Activated CD4-positive, CD25-positive, alpha-beta regulatory T cell (primary cell): Measurements from ENCODE around the gene CORT.
A peak's percentile ranks its signal among the peaks of the same experiment; 100 is the strongest.

Source experiments
- DNase-seq, 4 experiments: peaks; one replicate each; lab custom pipeline; 2025; lab: John Stamatoyannopoulos, UW

CORT gene

DNA sequence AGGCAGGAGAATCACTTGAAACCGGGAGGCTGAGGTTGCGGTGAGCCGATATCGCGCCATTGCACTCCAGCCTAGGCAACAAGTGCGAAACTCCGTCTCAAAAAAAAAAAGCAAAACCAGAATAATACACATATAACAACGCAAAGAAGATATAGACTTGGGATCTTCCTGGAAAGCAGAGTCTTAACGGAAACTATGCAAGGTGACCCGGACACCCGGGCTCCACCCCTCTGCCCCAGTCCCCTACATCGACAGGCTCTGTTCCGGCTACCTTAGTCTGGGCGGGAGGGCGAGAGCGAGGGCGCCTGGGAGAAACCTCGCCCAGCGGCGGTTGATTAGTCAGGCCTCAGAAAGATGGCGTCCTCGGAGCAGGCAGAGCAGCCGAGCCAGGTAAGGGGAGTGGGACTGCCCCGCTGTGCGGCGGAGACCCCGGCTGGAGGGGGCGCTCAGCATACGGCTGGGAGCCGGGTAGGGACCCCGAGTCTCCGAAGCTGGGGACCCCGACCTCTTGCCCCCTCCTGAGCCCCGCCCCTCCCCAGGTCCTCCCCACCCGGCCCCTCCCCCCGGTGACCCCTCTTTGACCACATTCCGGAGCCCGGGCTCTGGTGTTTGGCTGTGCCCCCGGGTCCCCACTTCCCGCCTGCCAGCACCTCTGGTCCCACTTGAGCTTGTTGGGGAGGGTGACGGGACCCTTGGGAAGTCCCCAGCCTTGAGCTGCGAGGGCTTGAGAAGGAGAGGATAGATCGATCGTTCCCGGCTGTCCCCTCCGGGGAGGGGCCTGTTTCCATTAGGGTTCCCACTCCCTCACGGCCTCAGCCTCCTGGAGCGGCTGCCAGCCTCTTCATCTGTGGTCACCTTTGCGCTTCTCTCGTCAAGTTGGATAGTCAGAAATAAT is 25.0 kb downstream of the CORT start, which contains the start of gene PEX14:
Gene PEX14 (plus strand): TSS at position 338 of the 895 bp plus-strand sequence. CDS start 17 bp downstream, at position 355.
- peak; percentile 65 to 82 (median 65) for DNase-seq

DNA sequence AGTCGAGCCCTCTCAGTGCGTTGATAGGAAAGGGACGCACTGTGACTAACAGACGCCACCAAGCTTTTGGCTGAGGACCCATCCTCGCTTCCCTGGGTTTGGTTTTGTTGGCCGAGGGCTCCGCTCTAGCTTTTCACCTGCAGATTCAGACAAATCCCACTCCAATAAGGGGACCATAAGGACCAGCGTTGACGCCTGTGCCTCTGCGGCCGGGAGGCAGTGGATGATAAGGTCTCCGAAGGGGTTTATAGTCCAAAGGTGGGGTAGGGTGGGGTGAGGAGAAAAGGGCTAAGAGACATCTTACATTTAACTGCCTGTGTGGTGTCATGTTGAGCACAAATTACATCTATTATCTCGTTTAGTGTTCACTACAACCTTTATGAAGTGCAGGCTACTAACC is 25.7 kb downstream of the CORT start:
- no peak for DNase-seq

DNA sequence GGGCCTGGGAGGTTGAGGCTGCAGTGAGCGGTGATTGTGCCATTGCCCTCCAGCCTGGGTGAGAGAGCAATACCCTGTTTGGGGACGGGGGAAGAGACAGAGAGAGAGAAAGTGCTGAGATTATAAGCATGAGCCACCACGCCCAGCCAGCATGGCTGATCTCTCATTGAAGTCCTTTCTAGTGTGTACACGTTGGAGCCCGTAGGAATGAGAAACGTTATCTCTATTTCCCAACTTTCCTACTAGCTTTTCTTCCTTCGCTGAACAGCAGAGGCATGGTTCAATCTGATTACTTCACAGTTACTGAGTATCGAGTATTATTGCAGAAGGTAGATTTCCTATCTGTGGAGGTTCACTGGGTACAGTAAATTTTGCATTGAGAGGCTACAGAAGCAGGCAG is 29.5 kb downstream of the CORT start:
- DNase-seq: no peak

DNA sequence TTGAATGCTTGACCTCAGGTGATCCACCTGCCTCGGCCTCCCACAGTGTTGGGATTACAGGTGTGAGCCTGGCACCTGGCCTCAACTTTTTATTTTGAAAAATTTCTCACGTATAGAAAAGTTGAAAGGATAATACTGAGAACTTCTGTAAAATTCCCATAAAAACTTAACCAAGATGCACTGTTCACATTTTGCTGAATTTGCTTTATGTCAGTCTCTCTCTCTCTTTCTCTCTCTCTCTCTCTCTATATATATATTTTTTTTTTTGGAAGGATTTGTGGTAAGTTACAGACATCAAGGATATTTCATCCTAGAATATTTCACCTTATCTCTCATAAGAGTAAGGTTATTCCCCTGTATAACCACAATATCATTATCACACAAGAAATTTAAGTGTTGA is 30.8 kb downstream of the CORT start:
- DNase-seq: no peak

DNA sequence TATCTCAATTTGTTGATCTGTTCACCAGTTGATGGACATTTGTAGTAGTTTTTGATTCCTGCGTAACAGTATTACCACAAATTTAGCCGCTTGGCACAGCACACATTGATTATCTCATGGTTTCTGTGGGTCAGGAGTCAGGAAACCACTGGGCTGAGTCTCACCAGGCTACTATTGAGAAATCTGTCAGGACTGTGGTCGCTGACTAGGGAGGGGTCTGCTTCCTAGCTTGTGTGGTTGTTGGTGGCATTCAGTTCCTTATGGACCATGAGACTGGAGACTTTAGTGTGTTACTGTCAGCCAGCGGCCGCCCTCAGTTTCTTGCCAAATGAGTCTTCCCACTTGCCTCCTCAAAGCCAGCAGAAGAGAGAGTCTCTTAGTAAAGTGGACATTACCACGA is 34.7 kb downstream of the CORT start:
- no peak for DNase-seq

DNA sequence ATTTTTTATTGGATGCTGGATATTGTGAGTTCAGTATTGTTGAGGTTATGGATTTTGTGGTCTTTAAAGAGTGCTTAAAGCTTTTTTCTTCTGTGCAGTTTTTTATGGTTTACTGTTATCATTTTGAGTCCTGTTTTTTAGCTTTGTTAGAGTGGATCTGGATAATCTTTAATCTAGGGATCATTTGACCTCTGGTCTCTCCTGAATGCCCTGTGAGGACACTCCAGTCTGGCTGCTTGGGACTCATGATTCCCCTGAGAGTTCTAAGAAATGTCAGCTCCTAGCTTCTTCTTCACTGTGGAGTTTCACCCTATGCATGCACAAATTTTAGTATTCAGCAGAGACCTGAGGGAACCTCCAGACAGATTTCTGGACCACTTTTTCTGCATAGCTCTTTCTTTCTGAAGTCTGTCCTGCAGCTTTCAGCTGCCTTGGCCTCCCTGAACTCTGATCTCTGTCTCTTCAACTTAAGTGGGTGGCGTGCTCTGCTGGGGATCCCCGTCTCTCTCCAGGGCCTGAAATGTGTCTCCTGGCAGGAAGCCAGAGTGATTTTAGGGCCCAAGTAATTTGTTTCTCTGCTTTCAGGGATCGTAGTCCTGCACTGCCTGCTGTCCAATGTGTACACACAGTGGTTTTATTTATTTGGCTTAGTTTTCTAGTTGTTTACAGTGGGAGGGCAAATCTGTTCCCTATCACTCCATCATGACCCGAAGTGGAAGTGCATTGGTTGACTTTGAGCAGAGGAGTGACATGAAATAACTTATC is 39.6 kb downstream of the CORT start:
- no peak for DNase-seq

DNA sequence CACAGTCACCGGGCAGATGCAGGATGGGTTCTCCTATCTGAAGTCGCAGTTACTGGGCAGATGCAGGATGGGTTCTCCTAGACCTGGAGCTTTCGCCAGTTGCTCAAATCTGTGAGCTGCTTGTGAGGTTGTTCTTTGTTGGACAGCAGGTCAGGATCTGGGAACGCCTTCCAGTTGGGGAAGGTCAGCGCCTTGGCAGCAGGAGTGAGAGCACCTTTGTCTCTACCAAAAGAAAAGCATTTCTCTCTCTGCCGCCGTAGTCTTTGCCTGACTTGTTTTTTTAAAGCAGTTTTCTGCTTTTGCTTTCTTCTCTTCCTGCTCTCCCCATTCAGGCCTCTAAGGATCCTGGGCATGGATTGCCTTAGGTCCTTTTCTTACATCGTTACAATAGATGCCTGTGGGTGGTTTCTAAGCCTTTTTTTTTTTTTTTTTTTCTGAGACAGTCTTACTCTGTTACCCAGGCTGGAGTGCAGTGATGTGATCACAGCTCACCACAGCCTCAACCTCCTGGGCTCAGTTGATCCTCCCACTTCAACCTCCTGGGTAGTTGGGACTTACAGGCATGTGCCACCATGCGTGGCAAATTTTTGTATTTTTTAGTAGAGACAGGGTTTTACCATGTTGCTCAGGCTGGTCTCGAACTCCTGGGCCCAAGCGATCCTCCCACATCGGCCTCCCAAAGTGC is 40.6 kb downstream of the CORT start:
- DNase-seq: no peak

DNA sequence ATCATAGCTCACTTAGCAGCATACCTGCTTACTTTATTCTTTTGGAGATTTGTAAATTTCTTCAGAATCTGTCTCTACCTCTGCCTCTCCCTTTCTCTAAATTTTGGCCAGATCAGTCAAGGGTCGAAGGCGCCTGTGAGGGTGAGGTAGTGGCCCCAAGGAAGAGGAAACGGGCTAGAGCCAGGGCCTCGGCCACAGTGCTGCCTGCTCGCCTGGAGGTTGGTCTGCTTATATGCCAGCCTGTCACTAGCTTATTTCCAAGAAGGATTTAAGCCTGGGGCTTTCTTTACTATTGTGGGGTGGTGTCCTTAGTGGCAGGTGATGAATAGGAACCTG is 44.6 kb downstream of the CORT start:
- DNase-seq: no peak

DNA sequence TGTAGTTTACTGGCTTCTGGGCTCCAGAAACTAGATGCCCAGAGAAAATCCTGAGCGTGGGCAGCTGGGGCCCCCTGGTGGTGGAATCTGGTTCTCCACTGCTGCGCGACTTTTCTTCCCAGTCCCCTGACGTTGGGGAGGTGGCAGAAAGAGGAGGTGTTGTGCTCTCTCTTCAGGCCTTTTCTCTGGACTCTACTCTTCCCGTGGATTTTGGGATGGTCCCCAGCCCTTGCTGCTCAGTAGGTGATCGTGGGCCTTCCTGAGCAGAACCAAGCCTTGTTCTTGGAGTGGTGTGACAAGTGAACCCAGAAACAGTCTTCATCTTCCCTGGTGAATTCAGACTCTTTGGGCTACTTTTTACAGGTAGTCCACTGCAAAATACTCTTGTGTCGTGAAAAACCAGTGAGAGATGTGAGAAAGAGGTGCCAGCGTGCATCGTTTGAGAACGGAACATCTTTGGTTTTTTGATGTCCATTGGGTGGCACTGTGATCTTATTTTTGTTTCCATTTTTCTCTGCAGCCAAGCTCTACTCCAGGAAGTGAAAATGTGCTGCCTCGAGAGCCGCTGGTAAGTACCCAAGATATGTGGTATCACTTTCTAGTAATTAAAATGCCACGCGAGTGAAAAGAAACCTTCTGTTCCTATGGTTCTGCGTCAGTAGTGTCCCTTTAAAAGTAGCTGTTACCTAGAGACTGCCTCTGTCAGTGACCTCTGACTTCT is 45.1 kb downstream of the CORT start:
- peak; percentile 50 to 76 (median 62) for DNase-seq

DNA sequence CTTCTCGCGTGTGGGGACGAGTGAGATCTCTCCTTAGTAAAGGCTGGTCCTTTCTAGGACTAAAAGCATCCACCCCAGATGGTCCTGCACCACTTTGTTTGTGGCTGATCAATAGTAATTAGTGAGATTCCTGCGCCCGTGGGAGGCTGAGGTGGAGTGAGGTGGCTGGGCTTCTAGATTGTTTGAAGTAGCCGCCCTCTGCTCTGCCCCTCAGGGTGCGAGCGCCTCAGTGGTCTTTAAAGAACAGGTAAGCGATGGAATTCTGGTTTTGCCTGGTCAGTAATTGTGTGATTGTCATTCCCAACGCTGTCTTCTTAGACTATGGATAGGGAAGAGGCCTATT is 45.6 kb downstream of the CORT start:
- DNase-seq: no peak

DNA sequence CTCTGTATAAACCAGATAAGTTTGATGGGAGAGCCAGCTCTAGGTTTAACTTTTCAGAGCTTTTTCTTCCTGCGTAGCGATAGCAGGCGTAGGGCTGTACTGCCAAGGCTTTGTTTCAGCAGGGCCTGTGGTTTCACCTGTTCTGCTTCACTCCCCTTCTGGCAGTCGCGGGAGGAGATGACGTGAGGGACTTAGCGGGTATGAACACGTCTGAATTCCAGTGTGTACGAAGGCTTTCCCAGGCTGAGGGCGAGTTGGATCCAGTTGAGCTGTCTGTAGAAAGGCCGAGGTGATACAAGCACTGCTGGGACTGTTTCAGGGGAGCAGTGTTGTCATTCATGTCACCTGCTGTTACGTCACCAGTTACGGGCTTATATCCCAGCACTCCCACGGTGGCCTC is 46.1 kb downstream of the CORT start:
- DNase-seq: no peak

DNA sequence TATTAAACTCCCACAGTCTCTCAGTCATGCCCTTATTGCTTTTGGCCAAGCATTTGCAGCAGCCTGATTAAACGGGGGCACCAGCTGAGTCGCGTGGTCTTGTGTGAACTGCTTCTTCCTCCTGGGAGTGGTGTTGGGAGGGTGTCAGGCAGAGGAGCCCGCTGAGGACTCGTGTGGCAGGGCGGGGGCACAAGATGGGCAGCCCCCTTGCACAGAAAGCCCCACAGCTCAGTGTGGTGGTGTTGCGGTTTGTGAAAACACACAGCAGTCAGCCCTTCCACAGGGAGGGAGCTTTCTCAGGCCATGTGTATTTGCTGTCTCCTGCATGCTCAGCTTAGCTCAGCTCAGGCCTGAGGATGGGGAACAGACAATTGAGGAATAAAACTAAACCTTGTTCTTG is 47.3 kb downstream of the CORT start:
- DNase-seq: no peak

DNA sequence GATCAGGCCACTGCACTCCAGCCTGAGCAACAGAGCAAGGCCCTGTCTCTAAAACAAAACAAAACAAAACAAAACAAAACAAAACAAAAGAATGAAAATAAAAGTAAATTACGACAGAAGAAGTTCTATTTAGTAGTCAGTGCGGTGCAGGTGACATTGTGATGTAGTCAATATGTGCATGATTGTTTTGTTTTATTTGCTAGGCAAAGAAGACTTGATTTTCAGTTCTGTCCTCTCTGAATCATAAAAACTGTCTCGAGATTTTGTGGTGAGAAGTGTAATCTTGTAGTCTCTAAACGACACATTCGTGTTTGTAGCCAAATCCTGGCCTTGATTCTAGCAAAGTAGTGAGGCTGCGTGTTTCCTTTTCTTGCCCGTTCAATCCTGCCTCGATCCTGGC is 48.4 kb downstream of the CORT start:
- DNase-seq: no peak
